ENCODE data around the gene USP28.
"Not testable (repeated sequence)": the region's sequence is repeated elsewhere in the genome, so short reads cannot be mapped to it uniquely, and the experiment has no call there.

Gene USP28, protein sequence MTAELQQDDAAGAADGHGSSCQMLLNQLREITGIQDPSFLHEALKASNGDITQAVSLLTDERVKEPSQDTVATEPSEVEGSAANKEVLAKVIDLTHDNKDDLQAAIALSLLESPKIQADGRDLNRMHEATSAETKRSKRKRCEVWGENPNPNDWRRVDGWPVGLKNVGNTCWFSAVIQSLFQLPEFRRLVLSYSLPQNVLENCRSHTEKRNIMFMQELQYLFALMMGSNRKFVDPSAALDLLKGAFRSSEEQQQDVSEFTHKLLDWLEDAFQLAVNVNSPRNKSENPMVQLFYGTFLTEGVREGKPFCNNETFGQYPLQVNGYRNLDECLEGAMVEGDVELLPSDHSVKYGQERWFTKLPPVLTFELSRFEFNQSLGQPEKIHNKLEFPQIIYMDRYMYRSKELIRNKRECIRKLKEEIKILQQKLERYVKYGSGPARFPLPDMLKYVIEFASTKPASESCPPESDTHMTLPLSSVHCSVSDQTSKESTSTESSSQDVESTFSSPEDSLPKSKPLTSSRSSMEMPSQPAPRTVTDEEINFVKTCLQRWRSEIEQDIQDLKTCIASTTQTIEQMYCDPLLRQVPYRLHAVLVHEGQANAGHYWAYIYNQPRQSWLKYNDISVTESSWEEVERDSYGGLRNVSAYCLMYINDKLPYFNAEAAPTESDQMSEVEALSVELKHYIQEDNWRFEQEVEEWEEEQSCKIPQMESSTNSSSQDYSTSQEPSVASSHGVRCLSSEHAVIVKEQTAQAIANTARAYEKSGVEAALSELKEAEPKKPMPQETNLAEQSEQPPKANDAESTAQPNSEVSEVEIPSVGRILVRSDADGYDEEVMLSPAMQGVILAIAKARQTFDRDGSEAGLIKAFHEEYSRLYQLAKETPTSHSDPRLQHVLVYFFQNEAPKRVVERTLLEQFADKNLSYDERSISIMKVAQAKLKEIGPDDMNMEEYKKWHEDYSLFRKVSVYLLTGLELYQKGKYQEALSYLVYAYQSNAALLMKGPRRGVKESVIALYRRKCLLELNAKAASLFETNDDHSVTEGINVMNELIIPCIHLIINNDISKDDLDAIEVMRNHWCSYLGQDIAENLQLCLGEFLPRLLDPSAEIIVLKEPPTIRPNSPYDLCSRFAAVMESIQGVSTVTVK

DNA sequence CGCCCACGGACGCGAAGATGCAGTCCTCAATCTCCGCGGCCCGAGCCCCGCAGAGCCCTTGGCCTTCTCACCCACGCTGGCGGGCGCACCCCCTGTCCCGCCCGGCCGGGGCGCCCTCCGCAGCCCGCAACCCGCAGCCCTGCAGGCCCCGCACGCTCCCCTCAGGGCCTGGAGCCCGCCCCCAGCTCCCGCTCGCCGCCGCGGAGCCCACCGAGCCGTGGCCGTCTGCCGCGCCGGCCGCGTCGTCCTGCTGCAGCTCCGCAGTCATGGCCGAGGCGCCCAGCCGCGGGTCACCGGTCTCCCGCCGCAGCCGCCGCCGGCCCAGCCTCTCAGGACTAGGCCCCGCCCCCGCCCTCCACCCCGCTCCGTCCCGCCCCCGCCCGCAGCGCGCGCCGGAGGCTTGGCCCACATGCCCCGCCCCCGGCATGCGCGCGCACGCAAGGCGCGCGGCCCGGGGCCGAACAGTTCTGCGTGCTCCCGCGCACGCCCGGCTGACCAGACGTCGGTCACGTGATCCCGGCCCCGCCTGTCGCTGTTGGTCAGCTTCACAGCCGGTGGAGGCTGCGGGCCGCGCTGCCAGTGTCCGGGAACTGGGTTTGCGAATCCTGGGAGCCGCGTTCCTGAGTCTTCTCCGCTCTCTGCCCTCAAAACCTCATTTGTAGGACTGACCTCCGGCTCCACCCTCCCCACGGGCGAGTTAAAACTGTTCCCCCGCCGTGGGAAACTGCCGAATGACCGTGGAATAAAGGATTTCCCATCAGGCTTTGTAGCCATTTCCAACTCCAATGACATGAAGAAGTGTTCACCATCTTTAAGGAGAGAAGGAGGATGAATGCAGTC lies at the start of gene USP28:
Gene USP28 (minus strand): TSS at position 339 of the 840 bp plus-strand sequence. CDS start 71 bp downstream, at position 268.
- peak; percentile 53 to 61 for DNase-seq (ENCODE audit: low read depth in 2 of 2, low spot score in 1 of 2)

DNA sequence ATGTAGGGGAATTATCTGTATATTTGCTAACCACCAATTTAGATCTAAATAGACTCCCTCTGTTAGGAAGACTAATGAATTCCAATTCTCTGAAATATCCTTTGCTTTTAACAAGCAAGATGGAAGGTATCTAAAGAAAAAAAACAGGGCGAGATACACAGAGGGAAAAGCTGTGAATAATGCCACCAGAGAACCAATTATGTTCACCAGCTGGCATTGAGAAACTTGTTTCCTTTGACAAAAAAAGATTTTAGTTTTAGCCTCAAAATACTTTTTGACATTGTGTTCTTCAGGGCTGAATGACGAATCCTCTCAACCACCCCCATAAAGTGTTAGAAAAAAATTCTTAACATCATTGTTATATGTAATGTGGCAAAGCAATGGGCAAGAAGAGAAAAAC lies 48.2 kb upstream of the USP28 start:
- no peak for DNase-seq (ENCODE audit: low read depth in 2 of 2, low spot score in 1 of 2)

DNA sequence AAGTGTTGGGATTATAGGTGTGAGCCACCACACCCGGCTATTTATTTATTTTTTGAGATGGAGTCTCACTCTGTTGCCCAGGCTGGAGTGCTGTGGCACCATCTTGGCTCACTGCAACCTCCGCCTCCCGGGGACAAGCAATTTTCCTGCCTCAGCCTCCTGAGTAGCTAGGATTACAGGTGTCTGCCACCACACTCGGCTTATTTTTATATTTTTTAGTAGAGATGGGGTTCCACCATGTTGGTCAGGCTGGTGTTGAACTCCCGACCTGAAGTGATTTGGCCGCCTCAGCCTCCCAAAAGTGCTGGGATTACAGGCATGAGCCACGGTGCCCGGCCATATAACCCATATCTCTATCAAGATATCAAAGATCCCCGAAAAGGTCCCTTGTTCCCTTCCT lies 36.1 kb upstream of the USP28 start:
- not testable (repeated sequence) for DNase-seq (ENCODE audit: low read depth in 2 of 2, low spot score in 1 of 2)

DNA sequence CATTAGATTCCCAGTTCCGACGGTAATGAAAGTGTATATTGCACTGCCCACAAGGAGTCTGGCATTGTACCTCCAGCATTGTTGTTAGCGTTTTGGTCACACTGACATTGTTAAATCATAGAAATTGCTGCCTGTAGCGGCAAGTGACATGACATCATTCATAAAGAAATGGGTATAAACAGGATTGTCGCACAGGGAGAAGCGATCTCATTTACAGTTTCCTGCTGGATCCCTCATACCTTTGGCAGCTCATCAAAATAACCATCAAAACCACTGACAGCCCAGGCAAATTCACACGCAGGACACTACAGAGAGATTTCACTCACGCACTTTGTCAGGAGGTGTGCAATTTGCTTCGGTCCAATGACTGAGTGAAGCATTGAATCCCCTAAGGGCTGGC lies 32.7 kb upstream of the USP28 start:
- no peak for DNase-seq (ENCODE audit: low read depth in 2 of 2, low spot score in 1 of 2)

DNA sequence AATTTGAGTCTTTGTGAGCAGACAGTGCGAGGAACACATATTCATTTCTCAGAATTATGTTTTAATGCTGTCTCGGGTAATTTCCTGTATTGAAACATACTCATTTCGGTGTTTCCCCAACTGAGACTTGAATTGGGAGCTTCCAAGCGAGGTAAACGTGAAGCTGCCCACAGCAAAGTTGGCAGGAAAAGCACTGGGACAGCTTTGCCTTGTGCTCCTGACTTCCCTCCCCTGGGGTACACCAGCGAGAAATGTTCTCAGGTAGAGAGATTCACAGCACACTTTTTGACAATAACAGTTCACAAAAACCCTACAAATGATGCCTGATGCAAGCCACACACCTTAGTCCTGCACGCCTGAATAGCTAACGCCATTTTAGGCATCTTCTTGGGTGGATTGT lies 32.3 kb upstream of the USP28 start:
- DNase-seq (ENCODE audit: low read depth in 2 of 2, low spot score in 1 of 2), result no peak

DNA sequence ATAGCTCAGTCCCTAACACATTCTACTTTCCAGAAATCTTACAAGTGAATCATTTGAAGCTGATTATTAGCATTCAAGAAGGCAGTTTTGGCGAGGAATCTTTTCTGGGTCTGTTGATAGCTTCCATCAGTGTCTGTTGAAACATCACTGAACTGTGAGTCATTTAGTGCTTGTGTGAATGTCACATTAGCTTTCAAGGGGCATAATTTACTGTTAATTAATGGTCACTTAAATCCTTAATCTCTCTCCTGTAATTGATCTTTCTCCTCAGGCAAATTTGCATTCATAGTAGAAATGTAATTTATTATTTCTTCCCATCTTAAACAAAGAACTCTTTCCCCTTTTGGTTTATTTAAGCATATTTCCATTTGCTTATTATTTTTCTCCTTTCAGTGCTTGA lies 31.8 kb upstream of the USP28 start:
- no peak for DNase-seq (ENCODE audit: low read depth in 2 of 2, low spot score in 1 of 2)

DNA sequence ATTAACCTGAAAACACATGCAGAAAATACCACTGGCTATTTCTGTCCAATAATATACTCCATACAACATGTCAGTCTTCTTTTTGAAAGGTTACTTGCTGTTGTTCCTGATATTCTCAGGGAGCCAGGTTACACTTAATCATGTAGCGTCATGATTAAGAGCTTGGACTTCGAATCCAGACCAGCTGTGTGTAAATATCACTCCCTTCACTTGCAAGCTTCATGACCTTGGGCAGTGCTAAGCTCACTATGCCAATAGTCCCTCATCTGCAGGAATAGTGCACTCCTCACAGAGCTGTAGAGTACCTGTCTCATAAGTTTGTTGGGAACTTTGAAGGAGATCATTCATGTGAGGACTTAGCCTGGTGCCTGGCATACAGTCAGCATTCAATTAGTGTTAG lies 31.1 kb upstream of the USP28 start:
- DNase-seq (ENCODE audit: low read depth in 2 of 2, low spot score in 1 of 2), result no peak

DNA sequence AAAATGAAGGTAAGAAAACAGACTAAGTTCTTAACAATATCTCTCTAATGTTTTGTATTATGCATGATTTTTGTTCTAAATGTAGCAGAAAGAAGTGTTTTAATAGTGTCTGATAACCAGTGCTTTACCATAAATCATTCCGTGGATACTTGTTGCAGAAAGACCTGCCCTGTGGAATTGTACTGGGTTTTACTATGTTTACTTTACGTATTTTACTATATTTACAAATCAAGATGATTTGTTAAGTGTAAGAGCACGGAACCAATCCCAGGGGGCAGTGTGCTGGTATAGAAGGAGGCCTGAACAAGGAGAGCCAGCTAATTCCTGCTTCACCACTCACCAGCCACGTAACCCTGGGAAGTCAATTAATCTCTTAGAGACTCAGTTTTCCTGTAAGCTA lies 30.7 kb upstream of the USP28 start:
- no peak for DNase-seq (ENCODE audit: low read depth in 2 of 2, low spot score in 1 of 2)

DNA sequence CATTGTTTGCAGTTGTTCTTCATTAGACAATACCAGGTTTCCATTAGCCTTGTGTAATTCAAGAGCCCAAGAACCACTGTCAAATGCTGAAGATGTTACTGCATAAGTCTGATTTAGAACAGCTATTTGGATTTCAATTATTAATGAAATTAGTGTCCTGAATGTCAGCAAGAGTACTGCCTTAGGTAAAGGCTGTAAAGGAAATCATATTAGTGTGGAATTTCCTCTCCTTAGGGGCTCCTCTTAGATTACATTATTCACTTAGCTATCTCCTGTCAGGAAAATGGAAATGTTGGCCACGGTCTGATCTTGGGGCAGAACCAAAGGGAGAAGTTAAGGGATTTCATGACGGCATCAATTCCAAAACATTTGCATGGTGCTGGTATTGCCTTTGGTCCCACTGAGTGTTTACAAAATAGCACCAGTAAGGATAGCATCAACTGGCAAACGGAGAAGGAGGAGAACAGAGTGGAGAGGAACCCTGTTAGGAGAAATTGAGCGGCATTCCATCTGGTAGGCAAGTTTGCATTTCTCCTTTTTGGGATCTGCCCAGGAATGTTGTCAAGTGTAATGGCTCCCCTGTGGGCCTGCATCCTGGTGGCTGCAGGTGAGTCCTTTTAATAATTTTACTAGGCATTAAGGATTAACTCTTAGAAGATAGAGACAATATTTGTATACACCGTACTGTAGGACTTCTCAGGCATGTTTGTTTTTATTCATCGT lies 29.2 kb upstream of the USP28 start, which contains the start of gene HTR3B:
Gene HTR3B (plus strand): TSS at position 418 of the 723 bp plus-strand sequence. CDS start 138 bp downstream, at position 556.
- no peak for DNase-seq (ENCODE audit: low read depth in 2 of 2, low spot score in 1 of 2)

DNA sequence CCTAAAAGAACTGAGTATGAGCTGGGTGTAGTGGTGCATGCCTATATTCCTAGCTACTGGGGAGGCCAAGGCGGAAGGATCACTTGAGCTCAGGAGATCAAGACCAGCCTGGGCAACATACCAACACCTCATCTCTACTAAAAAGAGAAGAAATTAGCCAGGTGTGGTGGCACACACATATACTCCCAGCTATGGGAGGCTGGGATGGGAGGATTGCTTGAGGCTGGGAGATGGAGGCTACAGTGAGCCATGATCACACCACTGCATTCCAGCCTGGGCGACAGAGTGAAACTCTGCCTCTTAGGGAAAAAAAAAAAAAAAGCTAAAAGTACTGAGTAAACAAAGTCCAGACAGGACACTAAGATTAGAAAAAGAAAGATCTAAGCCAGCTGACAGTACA lies 25.8 kb upstream of the USP28 start:
- no peak for DNase-seq (ENCODE audit: low read depth in 2 of 2, low spot score in 1 of 2)

DNA sequence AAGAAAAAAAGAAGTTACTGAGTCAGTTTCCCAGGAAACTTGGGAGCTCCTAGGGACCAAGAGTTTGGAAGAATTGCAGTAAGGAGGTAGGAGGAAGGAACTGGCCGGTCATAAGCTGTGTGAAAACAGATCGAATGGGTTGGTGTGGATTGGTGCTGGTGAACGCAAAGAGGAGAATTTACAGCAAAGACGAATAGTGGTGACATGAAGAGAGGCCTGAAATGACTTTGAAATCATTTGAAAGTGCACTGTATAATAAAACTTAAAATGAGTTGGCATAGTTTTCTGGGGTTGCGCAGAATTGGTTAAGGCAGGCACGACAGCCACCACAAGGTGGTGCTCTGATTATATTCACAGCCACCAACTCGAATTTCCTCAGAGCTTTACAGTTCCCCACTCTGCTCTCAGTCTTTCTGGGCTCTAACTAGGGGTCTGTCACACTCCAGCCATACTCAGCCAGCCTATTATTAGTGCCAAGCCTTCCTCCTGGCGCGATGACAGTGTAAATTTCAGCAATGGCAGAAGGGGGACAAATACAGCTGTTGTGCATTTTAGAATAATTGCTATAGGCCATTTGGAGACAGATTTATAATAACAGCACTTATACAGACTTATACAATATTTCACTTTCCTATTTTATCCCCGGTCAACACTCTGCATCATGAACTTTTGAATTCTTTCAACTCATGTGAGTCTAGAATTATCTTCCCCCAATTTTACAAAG lies 20.9 kb upstream of the USP28 start:
- DNase-seq (ENCODE audit: low read depth in 2 of 2, low spot score in 1 of 2), result no peak

DNA sequence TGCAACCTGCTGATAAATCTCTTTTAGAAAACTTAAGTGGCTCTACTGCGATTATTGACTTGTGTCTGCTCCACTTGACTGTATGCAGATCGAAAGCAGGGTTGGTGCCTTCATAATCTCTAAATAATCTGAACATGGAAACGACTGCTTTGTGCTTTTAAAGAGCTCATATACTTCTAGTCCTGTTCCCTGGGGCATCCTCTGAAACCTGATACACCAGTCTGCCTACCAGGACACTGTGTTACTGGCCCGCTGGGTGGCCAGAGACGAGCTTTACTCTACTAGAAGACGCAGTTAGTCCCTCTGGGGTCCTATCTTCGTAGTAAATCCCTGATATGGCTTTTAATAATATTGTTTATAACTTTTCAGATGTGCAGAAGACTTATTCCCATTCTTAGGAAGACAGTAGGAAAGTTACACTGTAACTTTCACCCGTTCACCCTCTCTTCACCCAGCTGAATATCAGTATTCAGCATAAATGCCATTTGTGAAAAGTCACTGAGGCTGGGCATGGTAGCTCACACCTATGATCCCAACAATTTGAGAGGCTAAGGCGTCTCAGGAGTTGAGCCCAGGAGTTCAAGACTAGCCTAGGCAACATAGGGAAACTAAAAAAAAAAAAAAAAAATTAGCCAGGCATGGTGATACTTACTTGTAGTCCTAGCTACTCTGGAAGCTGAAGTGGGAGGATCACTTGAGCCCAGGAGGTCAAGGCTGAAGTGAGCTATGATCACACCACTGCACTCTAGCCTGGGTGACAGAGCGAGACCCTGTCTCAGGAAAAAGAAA lies 20.2 kb upstream of the USP28 start:
- DNase-seq (ENCODE audit: low read depth in 2 of 2, low spot score in 1 of 2), result no peak

DNA sequence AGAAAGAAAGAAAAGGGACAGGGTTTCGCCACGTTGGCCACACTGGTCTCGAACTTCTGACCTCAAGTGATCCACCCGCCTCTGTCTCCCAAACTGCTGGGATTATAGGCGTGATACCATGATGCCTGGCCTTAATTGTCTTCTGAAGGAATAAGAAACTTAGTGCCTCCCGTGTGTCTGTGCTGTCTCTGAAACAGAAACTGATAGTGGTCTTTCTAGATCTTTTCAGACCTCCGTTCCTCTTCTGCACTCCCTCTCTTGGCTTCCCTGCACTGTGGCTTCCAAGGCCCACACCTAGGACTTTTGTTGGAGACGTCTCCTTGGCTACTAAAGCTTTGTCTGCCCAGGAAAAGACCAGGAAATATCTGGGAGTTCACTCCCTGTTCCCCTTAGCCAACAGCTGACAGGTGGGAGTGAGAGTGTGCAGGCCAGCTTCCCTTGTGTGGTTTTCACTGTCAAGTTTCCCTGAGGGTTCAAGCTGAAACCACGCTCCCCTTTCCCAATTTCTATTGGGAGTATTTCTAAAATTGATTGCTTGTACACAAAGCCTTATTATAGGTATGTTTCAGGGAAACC lies 19.1 kb upstream of the USP28 start:
- DNase-seq (ENCODE audit: low read depth in 2 of 2, low spot score in 1 of 2), result no peak

DNA sequence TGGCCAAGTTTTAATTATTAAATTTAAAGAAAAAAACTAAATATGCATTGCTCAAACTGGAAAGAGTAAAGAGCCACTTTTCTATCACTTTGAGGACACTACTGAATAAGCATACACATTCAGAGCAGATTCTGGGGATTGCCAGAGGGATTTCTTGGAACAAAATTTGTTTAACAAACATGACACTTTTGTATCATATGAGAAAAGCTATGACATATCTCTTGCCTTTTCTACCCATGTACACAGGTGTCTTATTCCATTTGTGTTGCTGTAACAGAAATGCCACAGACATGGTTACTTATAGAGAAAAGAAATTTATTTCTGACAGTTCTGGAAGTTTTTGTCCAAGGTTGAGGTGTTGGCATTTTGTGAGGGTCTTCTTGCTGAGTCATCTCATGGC lies 13.5 kb upstream of the USP28 start:
- DNase-seq (ENCODE audit: low read depth in 2 of 2, low spot score in 1 of 2), result no peak

DNA sequence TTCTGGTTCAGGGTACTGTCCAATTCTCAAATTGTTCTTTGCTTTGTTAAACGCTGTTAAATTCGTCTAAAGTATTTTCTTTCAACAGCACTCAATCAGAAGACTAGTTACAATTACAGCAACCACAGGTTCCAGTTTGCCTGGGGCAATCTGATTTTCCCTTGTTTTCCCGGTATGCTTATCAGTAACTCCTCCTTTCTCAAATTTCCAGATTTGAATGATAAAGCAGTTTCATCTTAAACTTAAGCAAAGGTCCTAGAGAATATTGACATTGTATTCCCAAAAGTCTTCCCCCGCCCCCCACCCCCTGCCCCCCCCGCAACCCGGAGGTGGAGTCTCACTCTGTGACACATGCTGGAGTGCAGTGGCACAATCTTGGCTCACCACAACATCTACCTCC lies 10.5 kb upstream of the USP28 start:
- no peak for DNase-seq (ENCODE audit: low read depth in 2 of 2, low spot score in 1 of 2)

DNA sequence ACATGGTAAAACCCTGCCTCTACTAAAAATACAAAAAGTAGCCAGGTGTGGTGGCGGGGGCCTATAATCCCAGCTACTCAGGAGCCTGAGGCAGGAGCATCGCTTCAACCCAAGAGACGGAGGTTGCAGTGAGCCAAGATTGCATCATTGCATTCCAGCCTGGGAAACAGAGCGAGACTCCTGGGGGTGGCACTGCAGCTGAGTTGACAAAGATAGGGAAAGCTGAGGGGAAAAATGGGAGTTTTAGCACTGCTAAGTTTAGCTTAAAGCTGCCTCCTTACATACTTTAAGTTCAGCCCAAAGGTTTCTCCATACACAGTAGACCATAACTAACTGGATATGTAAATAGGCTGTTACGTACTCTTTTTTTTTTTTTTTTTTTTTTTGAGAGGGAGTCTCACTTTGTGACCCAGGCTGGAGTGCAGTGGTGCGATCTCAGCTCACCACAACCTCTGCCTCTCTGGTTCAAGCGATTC lies 9.0 kb upstream of the USP28 start:
- DNase-seq (ENCODE audit: low read depth in 2 of 2, low spot score in 1 of 2), result no peak

DNA sequence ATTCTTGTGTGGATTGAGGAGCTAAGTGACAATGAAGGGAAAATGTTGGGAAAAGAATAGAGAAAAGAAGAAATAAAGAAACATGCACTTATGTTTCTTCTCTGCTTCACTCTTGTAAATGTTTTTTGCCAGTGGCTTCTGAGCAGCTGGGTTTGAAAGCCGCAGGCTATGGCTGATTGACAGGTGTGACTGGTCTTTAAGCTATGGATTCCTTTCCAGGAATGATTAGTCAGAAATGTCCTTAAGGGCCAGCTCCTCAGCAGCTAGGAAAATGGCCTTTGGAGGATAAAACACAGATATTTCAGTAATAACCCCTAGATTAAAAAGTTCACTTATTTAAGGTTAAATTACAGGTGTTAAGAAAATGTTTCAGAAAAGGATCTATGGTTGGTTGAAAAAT lies 6.5 kb upstream of the USP28 start:
- DNase-seq (ENCODE audit: low read depth in 2 of 2, low spot score in 1 of 2), result no peak

DNA sequence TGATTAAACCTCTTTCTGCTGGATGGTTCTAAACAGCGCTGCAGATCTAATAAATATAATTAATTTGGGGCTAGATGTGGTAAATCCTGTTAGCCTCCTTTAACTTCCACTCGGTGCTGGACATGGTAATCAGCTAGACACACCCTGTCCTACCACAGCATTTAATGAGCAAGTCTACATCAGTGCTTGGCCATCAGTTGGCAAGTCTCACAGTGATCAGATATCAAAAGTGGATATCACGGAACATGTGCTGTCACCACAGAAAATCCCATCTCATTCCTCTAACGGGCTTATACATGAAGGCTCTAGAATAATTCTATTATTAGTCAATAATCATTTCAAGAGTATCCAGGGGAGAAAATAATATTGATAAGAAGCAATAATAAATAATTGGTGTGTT lies 5.6 kb upstream of the USP28 start:
- no peak for DNase-seq (ENCODE audit: low read depth in 2 of 2, low spot score in 1 of 2)
